NT2/D1 (cell line): ENCODE results near the gene TEKT5.

Experiments used
- DNase-seq: peaks from one replicate; pipeline ENCODE4 v3.0.0-alpha.2; 2011; ENCODE audit warnings: low read depth, low spot score
- H3K27me3 ChIP-seq: 2 replicates; pipeline ENCODE4 v1.6.0; 2011; ENCODE audit warnings: mild to moderate bottlenecking; ENCODE audit not compliant: insufficient read length, insufficient read depth
- H3K36me3 ChIP-seq: 2 replicates; pipeline ENCODE4 v1.6.1; 2011; ENCODE audit warnings: mild to moderate bottlenecking, low read length, mixed read lengths; ENCODE audit not compliant: insufficient read depth, insufficient read length
- H3K4me1 ChIP-seq: 2 replicates; pipeline ENCODE4 v1.5.1; 2011; ENCODE audit not compliant: insufficient read depth, insufficient read length
- H3K4me3 ChIP-seq: 2 replicates; pipeline ENCODE4 v1.5.1; 2011; ENCODE audit warnings: low read depth; ENCODE audit not compliant: insufficient read length
- H3K9ac ChIP-seq: 2 replicates; pipeline ENCODE4 v1.6.0; 2011; ENCODE audit warnings: low read depth; ENCODE audit not compliant: insufficient read length
- H3K9me3 ChIP-seq: 2 replicates; pipeline ENCODE4 v1.5.1; 2011; ENCODE audit warnings: mild to moderate bottlenecking, low read length; ENCODE audit not compliant: insufficient read depth
- SUZ12 ChIP-seq: IDR thresholded peaks from 2 replicates; pipeline ENCODE4 v1.6.1; 2011; ENCODE audit not compliant: insufficient read length, insufficient read depth; ENCODE audit errors: extremely low read depth
- YY1 ChIP-seq: IDR thresholded peaks from 2 replicates; pipeline ENCODE4 v1.6.1; 2011; ENCODE audit not compliant: insufficient read length, insufficient read depth
- ZNF274 ChIP-seq: IDR thresholded peaks from 2 replicates; pipeline ENCODE4 v1.6.1; 2011; ENCODE audit warnings: mild to moderate bottlenecking, low read depth, low read length

TEKT5 gene

DNA sequence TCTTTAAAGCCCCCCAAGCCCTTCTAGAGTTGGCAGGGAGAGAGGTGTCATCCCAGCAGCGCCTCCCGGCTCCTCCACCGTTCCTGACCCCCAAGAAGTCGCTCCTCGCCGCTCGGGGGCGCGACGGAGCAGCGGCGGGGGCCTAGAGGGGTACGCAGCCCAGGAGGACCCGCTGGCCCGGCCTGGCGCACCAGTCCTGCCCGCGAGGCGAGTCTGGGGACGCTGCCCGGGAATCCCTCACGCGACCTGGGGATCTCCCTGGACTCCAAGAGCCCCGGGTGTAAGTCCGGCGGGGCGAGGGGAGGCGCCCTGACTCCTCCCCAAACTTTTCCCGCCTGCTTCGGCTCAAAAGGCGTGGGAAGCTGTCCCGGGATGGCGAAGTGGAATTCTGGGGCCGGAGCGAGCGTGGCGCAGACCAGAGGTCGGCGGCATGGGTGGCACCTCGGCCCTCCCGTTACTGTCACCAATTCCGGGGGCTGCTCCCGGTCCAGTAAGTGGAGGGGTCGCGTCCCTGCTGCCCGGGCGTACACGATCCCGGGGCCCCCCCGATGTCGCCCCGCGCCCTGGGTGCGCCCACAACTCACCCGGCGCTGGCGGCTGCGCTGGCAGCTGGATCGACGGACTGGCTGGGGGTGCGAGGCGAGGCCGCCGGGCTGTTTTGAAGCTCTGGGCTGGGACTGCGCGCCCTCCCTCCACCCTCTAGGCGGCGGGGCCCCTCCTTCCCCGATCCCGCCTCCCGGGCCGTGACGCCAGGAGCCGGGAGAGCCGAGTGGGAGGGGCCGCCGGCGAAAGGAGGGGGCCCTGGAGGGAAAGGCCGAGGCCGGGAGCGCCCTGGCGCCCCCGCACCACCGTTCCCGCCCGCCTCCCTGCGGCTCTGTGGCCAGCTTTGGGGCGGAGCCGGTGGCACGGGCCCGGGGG, 114.5 kb downstream of the TEKT5 start, which contains the start of gene EMP2:
TSS of gene EMP2 (minus strand) at position 634 of the 918 bp plus-strand sequence. CDS start 32,981 bp downstream, outside the sequence.
- Histone ChIP-seq H3K9ac (peak within 1 kb of the TSS; percentile 89), H3K4me1 (peaks cover 28% of the 10 kb centered on the region), H3K9me3 (peaks cover 11% of the 10 kb centered on the region), H3K36me3 (no peaks in the 10 kb centered on the region), H3K4me3 (peak within 1 kb of the TSS; percentile 78), H3K27me3 (no peaks in the 10 kb centered on the region)
- TF ChIP-seq SUZ12: no peak
- no peak for TF ChIP-seq YY1
- TF ChIP-seq ZNF274: no peak
- DNase-seq: peak; percentile 64

DNA sequence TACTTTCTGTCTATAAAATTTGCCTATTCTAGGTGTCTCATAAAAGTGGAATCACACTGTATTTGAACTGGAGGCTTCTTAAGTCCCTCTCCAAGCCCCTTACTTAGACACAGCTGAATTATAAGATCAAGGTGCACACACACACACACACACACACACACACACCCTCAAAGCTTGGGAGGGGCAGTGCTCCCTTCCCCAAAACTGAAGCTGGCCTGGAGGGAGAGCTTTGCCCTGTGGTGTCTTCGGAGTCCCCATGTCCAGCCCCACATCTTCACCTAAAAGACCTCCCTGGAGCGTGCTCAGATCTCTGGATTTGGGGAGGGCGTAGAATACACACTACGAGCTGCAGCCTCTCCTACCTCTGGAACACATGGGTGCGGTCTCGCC, 115.2 kb downstream of the TEKT5 start:
- peak overlapping the region; percentile 89 for H3K9ac ChIP-seq
- TF ChIP-seq SUZ12 (no peak), ZNF274 (no peak), YY1 (no peak)
- no peaks in the 10 kb centered on the region for H3K27me3 ChIP-seq
- peaks cover 28% of the 10 kb centered on the region for H3K4me1 ChIP-seq
- no peak for DNase-seq
- peak overlapping the region; percentile 78 for H3K4me3 ChIP-seq
- no peaks in the 10 kb centered on the region for H3K36me3 ChIP-seq
- peaks cover 11% of the 10 kb centered on the region for H3K9me3 ChIP-seq

DNA sequence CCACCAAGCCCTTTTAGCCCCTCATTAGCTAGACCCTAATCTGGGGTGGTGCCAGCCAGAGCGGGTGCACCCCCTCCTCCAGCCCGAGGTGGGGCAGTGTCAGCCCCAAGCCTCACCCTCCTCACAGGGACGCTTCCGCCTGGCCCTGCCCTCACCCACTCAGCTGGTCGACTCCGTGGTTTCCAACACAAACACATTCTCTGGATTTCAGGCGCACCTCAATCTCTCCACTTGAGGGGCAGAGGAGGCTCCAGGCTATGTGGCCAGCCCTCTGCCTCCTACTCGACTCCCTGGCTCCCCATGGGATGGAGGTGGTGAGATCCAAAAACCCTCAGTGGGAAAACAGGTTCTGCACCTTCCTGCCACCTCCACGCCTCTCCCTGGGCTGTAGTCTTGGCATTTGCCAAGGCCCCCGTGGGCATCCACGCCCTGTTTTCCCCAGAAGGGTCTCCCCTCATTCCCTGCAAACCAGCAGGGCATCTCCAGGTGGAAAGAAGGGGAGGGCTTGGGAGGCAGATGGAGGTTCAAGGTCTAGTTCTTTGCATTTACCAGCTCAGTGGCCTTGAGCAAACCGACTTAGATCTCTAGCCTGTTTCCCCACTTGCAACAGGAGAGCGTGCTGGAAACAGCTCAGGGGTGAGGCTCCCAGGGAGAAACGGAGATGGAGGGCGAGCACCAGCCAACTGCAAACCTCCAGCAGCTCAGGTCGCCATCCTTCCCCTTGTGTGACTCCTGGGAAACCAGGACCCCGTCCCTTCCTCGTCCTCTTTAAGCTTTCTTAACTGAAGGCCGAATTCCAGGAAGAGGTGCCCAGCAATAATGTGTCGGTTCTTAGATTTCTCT, 116.0 kb downstream of the TEKT5 start:
- peaks cover 28% of the 10 kb centered on the region for H3K4me1 ChIP-seq
- H3K9ac ChIP-seq: peak overlapping the region; percentile 36
- H3K4me3 ChIP-seq: no peak overlapping the region
- TF ChIP-seq YY1 (no peak), ZNF274 (no peak), SUZ12 (no peak)
- no peak for DNase-seq
- no peaks in the 10 kb centered on the region for H3K27me3 ChIP-seq
- H3K36me3 ChIP-seq: no peaks in the 10 kb centered on the region
- H3K9me3 ChIP-seq: peaks cover 8% of the 10 kb centered on the region
